Caco-2 (cell line): ENCODE data around the gene ZNF821. TPM values are rescaled to one million over a fixed set of nuclear protein-coding genes. Genes with fewer than 3 reads are reported as not detected.

Source experiments
- BruUV-seq: library from RNA; stranded (reverse); fragments of 400-500 nt; replicated peaks from 2 replicates; lab custom pipeline; 2021; lab: Mats Ljungman, UMichigan
- CTCF ChIA-PET: fragments of 300-600 bp; sonication (Branson Sonifier 250); formaldehyde crosslinking; loops from one replicate; lab custom pipeline; 2022; ENCODE audit warnings: antibody characterized with exemption; lab: Charles Lee
- POLR2A ChIA-PET: fragments of 300-600 bp; sonication (Branson Sonifier 250); formaldehyde crosslinking; loops from one replicate; lab custom pipeline; 2022; ENCODE audit warnings: antibody characterized with exemption; lab: Charles Lee
- DNase-seq, 2 experiments: peaks; one replicate each; pipeline versions ENCODE4 v3.0.0 to v3.0.0-alpha.2; 2020 to 2022
- H3K27me3 ChIP-seq: replicated peaks from 2 replicates; pipeline ENCODE4 v1.6.0; 2011; ENCODE audit warnings: low read length; ENCODE audit not compliant: control insufficient read depth, insufficient read depth
- H3K36me3 ChIP-seq: 2 replicates; pipeline ENCODE4 v1.5.1; 2011; ENCODE audit warnings: low read length; ENCODE audit not compliant: control insufficient read depth, insufficient read depth
- H3K4me1 ChIP-seq: fragments of 250-450 bp; sonication (Bioruptor Pico); 2 replicates; pipeline ENCODE4 v1.5.1; 2020; ENCODE audit warnings: mild to moderate bottlenecking
- H3K4me3 ChIP-seq: 2 replicates; pipeline ENCODE4 v1.5.1; 2011; ENCODE audit warnings: low read depth, mild to moderate bottlenecking, control low read depth, low read length
- H3K9me3 ChIP-seq: fragments of 250-450 bp; sonication (Bioruptor Pico); 2 replicates; pipeline ENCODE4 v1.5.1; 2020; ENCODE audit warnings: mild to moderate bottlenecking, moderate library complexity
- H3K27ac Mint-ChIP-seq: one replicate; pipeline ENCODE4 v1.8.0; 2022; ENCODE audit warnings: mixed read lengths; ENCODE audit not compliant: unreplicated experiment
- H3K27me3 Mint-ChIP-seq: one replicate; pipeline ENCODE4 v1.8.0; 2022; ENCODE audit warnings: mixed read lengths; ENCODE audit not compliant: insufficient read depth, unreplicated experiment
- H3K36me3 Mint-ChIP-seq: one replicate; pipeline ENCODE4 v1.8.0; 2022; ENCODE audit warnings: mild to moderate bottlenecking, mixed read lengths; ENCODE audit not compliant: insufficient read depth, unreplicated experiment
- H3K4me1 Mint-ChIP-seq: one replicate; pipeline ENCODE4 v1.8.0; 2022; ENCODE audit warnings: low read depth, mixed read lengths; ENCODE audit not compliant: unreplicated experiment
- H3K4me3 Mint-ChIP-seq: one replicate; pipeline ENCODE4 v1.8.0; 2022; ENCODE audit warnings: mild to moderate bottlenecking, moderate library complexity, mixed read lengths; ENCODE audit not compliant: unreplicated experiment
- H3K9me3 Mint-ChIP-seq: one replicate; pipeline ENCODE4 v1.8.0; 2022; ENCODE audit warnings: mixed read lengths; ENCODE audit not compliant: unreplicated experiment
- intact Hi-C: fragments of 100-400 bp; cut with micrococcal nuclease; formaldehyde crosslinking; loops from one replicate; pipeline ENCODE4 v1.10.0; 2022; ENCODE audit not compliant: unreplicated experiment
- total RNA-seq: library from RNA; stranded (reverse); gene quantifications from 2 replicates; pipeline ENCODE4 v1.2.3, GENCODE V29; 2022
- TF ChIP-seq, protein P1 (sequence below), 2 experiments: fragments of 200-600 bp in 1 of 2; IDR thresholded peaks; 1 replicate in 1 of 2; 2 replicates in 1 of 2; pipeline versions ENCODE4 v1.5.1 to v1.8.0; 2011 to 2022; ENCODE audit warnings: antibody characterized with exemption in 1 of 2, control low read depth in 1 of 2, inconsistent platforms in 1 of 2, low read depth in 1 of 2, low read length in 1 of 2, mild to moderate bottlenecking in 1 of 2, moderate library complexity in 1 of 2; ENCODE audit not compliant: insufficient read depth in 1 of 2, severe bottlenecking in 1 of 2, unreplicated experiment in 1 of 2

The ZNF821 gene
- total RNA-seq, 1 experiment from 2014 or later, result 16.9 TPM

- no peaks in the 10 kb centered on the region for H3K9me3 ChIP-seq
- intact Hi-C loops, result loop anchor here (2.0 kb wide), 1 partner anchor 199 kb away; the partner anchor contains the start of genes DHX38 and TXNL4B
- Mint-ChIP-seq H3K9me3 (no peaks in the 10 kb centered on the region), H3K27me3 (no peaks in the 10 kb centered on the region), H3K4me3 (peak overlapping the region; percentile 79), H3K36me3 (peaks cover 52% of the 10 kb centered on the region), H3K4me1 (no peaks in the 10 kb centered on the region), H3K27ac (peak overlapping the region; percentile 89)
- peak overlapping the region; percentile 79 for H3K4me3 ChIP-seq
- TF ChIP-seq, protein P1, sequence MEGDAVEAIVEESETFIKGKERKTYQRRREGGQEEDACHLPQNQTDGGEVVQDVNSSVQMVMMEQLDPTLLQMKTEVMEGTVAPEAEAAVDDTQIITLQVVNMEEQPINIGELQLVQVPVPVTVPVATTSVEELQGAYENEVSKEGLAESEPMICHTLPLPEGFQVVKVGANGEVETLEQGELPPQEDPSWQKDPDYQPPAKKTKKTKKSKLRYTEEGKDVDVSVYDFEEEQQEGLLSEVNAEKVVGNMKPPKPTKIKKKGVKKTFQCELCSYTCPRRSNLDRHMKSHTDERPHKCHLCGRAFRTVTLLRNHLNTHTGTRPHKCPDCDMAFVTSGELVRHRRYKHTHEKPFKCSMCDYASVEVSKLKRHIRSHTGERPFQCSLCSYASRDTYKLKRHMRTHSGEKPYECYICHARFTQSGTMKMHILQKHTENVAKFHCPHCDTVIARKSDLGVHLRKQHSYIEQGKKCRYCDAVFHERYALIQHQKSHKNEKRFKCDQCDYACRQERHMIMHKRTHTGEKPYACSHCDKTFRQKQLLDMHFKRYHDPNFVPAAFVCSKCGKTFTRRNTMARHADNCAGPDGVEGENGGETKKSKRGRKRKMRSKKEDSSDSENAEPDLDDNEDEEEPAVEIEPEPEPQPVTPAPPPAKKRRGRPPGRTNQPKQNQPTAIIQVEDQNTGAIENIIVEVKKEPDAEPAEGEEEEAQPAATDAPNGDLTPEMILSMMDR (IDR thresholded peaks at IDR 0.05; ENCODE audit: insufficient read depth in 1 of 2, low read depth in 1 of 2, low read length in 1 of 2, severe bottlenecking in 1 of 2, unreplicated experiment in 1 of 2), result no peak
- DNase-seq, result no peak
- H3K36me3 ChIP-seq, result peaks cover 2% of the 10 kb centered on the region
- ChIA-PET POLR2A (interaction anchor here (0.7 to 1.7 kb wide), 3 partner anchors 10 to 228 kb away, joined by 4 to 12 read pairs (median 6); partner anchors contain the start of genes AP1G1 and ZNF821), CTCF (interaction anchor here (0.6 to 1.5 kb wide), 4 partner anchors 9 to 268 kb away, joined by 3 to 16 read pairs (median 6); partner anchors contain the start of genes MARVELD3 and ZNF821)
- BruUV-seq, result no TSS peak
- peaks cover 5% of the 10 kb centered on the region; the same call in 1 of the 2 replicates for H3K4me1 ChIP-seq
- H3K27me3 ChIP-seq, result no peaks in the 10 kb centered on the region
Observed at GRCh38 chr16:71893888-71894228, 9.9 kb upstream of the ZNF821 start.

GRCh38 chr16:71889147-71889546 is 5.2 kb upstream of the ZNF821 start:
- Mint-ChIP-seq H3K27me3 (no peaks in the 10 kb centered on the region), H3K9me3 (no peaks in the 10 kb centered on the region), H3K4me1 (peaks cover 7% of the 10 kb centered on the region), H3K36me3 (peaks cover 13% of the 10 kb centered on the region), H3K4me3 (no peak overlapping the region), H3K27ac (no peak overlapping the region)
- ChIA-PET POLR2A (no interaction called here), CTCF (interaction anchor here (0.6 kb wide), 1 partner anchor 67 kb away, joined by 4 read pairs; no protein-coding TSS in a partner anchor)
- TF ChIP-seq, protein P1 (IDR thresholded peaks at IDR 0.05; ENCODE audit: insufficient read depth in 1 of 2, low read depth in 1 of 2, low read length in 1 of 2, severe bottlenecking in 1 of 2, unreplicated experiment in 1 of 2), result no peak
- H3K4me3 ChIP-seq, result no peak overlapping the region
- H3K4me1 ChIP-seq, result peaks cover 5% of the 10 kb centered on the region; the same call in 1 of the 2 replicates
- no peak for DNase-seq
- no TSS peak for BruUV-seq
- H3K36me3 ChIP-seq, result no peaks in the 10 kb centered on the region
- no peaks in the 10 kb centered on the region for H3K9me3 ChIP-seq
- intact Hi-C loops, result no loop called here
- no peaks in the 10 kb centered on the region for H3K27me3 ChIP-seq

GRCh38 chr16:71885261-71885650 is 1.3 kb upstream of the ZNF821 start:
- H3K4me1 Mint-ChIP-seq, result peaks cover 16% of the 10 kb centered on the region
- ChIA-PET CTCF (interaction anchor here (1.6 kb wide), 1 partner anchor 9 kb away, joined by 16 read pairs; no protein-coding TSS in a partner anchor), POLR2A (interaction anchor here (1.2 kb wide), 1 partner anchor 76 kb away, joined by 3 read pairs; the partner anchor contains the start of gene AP1G1)
- H3K27me3 Mint-ChIP-seq, result no peaks in the 10 kb centered on the region
- peak overlapping the region; percentile 97 for H3K4me3 Mint-ChIP-seq
- H3K9me3 Mint-ChIP-seq, result no peaks in the 10 kb centered on the region
- Histone ChIP-seq H3K27me3 (no peaks in the 10 kb centered on the region), H3K4me1 (peaks cover 5% of the 10 kb centered on the region; the same call in 1 of the 2 replicates), H3K9me3 (no peaks in the 10 kb centered on the region), H3K36me3 (no peaks in the 10 kb centered on the region), H3K4me3 (peak overlapping the region; percentile 69)
- intact Hi-C loops, result no loop called here
- no TSS peak for BruUV-seq
- TF ChIP-seq, protein P1 (IDR thresholded peaks at IDR 0.05; ENCODE audit: insufficient read depth in 1 of 2, low read depth in 1 of 2, low read length in 1 of 2, severe bottlenecking in 1 of 2, unreplicated experiment in 1 of 2), result no peak
- peaks cover 16% of the 10 kb centered on the region for H3K36me3 Mint-ChIP-seq
- DNase-seq, result no peak
- peak overlapping the region; percentile 91 for H3K27ac Mint-ChIP-seq
